AG08395 (cell line): ENCODE results near the gene TMEM63B.
"Not testable (repeated sequence)": the region's sequence is repeated elsewhere in the genome, so short reads cannot be mapped to it uniquely, and the experiment has no call there.

Source experiments
- DNase-seq: peaks from one replicate; pipeline ENCODE4 v3.0.0; 2012; ENCODE audit warnings: mixed read lengths, low spot score

The TMEM63B gene

GRCh38 chr6:44194326-44194725 lies 67.0 kb downstream of the TMEM63B start:
- DNase-seq, result no peak

DNA sequence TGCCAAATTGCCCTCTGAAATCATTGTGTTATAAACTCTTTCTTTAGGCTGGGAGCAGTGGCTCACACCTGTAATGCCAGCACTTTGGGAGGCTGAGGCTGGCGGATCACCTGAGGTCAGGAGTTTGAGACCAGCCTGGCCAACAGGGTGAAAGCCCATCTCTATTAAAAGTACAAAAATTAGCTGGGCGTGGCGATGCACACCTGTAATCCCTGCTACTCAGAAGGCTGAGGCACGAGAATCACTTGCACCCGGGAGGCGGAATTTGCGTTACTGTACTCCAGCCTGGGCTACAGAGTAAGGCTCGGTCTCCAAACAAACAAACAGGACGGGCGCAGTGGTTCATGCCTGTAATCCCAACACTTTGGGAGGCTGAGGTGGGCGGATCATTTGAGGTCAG lies 69.0 kb downstream of the TMEM63B start:
- DNase-seq, result not testable (repeated sequence)

- DNase-seq, result no peak
Measured at GRCh38 chr6:44198684-44199083, 71.3 kb downstream of the TMEM63B start.

DNA sequence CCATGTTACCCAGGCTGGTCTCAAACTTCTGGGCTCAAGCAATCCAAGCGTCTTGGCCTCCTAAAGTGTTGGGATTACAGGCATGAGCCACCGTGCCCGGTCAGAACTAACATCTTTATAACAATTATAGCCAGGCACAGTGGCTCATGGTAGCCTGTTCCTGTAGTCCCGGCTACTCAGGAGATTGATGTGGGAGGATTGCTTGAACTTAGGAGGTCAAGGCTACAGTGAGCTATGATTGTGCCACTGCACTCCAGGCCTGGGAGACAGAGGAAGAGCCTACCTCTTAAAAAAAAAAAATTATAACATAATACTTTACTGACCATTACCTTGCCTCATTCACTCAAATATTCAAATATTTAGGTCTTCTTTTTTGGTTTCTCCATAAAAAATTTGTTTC lies 72.5 kb downstream of the TMEM63B start:
- no peak for DNase-seq

DNA sequence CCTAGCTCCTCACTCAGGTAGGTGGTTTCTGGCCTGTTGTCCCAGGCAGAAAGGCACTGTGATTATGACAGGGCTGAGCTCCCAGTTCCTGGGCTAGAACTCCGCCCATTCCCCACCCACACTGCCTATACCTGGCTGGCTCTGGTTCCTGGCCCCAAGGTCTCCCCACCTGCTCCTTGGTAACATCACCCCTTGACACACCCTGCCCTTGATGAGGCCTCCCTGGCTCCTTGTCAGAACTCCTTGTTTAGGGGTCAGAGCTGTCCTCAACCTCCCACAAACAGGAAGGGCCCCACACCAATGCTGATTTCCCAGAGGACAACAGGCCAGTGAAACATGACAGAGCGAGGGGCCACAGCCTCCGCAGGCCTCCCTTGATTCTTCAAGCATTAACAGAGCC lies 73.8 kb downstream of the TMEM63B start:
- DNase-seq, result no peak

- DNase-seq, result no peak
Measured at GRCh38 chr6:44201638-44202303, 74.4 kb downstream of the TMEM63B start.

DNA sequence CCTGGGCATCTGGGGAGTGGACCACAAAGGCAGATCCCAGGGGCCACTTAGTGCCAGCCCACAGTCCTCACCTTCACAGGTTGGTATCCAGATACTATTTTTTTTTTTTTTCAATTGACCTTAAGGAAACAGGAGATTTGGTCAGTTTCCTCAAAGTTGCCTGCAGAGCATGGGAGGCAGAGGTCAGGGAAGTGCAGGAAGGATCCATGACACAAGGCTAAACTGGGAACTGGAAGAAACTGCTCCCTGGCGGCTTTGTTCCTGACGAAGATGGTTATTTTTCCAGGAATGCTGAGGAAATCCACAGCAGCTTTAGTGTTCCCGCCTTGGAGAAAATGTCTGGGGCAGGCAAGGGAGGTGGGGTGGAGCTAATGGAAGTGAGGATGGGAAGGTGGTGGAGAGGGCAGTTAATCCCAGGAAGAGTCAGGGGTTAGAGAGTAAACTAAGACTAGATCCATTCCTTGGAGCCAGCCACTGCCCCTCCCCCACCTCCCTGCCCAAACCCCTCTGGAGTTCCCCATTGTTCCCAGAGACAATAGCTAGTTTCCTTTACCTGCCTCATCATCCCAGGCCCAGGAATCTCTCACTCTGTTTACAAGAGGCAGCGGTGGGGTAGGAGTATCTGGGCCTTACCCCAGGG lies 75.1 kb downstream of the TMEM63B start:
- no peak for DNase-seq

DNA sequence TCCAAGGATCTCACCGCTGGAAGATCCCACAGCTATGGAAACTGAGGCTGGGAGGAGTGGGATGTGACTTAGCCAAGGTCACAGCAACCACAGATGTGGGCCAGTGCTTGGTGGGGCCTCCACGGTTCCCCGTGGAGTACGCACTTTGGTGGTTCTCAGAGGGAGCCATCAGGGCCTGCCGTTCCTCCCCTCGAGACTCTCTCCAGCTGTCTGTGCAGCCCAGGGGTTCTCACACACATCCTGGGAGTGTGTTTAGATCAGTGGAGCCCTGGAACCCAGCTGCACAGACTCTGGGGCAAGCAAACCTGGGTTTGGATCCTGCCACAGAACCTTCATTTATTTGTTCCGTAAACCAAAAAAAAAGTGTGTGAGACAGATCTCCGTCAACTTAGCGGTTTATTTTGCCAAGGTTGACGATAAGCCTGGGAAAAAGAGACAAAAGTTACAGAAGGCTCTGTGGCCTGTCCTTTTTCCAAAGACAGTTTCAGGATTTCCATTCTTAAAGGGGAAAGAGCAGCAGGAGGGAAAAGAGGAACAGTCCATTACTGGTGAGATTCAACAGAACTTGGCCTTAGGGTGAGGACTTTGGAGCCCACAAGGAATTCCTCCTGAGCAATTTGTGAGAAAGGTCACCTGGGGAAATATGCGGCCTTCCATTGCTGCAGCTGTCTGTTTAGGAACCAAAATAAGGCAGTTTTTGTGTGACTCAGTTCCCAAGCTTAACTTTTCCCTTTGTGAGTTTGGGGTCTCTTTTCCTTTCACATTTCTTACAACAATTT lies 75.8 kb downstream of the TMEM63B start:
- no peak for DNase-seq

- no peak for DNase-seq
Measured at GRCh38 chr6:44203955-44204354, 76.6 kb downstream of the TMEM63B start.
